Measurements from ENCODE around the gene LRRC4B. TPM values are rescaled to one million over a fixed set of nuclear protein-coding genes. Genes with fewer than 3 reads are reported as not detected.

Gene LRRC4B
- total and polyA plus RNA-seq, 2 of the 13 experiments (the other 11 are each of a cell fraction or from before 2014, with no cell fraction given) = not detected

GRCh38 chr19:50498219-50499056 is 69.8 kb downstream of the LRRC4B start (continued):
- TF ChIP-seq KDM6A (CRISPR knock-in tag; IDR thresholded peaks at IDR 0.05; ENCODE audit: low read depth) = no peak
- no peak for TF ChIP-seq ZSCAN31 (CRISPR knock-in tag; IDR thresholded peaks at IDR 0.05; ENCODE audit: low read depth)
- TF ChIP-seq KAT8 (CRISPR knock-in tag; IDR thresholded peaks at IDR 0.05) = no peak
- no peak for TF ChIP-seq CREB1 (IDR thresholded peaks at IDR 0.05)
- no peak for TF ChIP-seq CREB1 (CRISPR knock-in tag; IDR thresholded peaks at IDR 0.05)
- no peak for TF ChIP-seq JUN (CRISPR knock-in tag; IDR thresholded peaks at IDR 0.05)

DNA sequence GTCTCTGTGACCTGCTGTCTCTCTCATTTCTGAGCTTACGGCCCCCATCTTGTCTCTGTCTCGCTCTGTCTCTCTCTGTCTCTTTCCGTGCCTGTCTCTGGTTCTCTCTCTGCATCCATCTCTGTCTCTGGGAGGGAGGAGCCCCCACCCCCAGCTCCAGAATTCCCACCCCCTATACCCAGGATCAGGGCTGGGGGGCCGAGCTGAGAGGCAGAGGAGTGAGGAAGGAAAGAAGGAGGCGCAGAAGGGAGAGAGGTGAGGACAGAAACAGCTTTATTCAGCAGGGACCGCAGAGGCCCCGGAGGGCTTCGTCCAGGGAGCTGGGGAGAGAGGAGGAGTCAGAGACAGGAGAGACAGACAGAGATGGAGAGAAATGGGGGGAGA is 71.2 kb downstream of the LRRC4B start:
- no peak for DNase-seq (ENCODE audit: low spot score)
- Histone ChIP-seq H3K27ac (ENCODE audit: extremely low read length, insufficient read depth, low read length) (no peak overlapping the region), H3K27me3 (ENCODE audit: control insufficient read depth in 1 of 2, insufficient read depth in 2 of 2, low read length in 2 of 2) (peaks cover 4 to 11% of the 10 kb centered on the region in 2 experiments; a peak in 3 of 5 replicates), H3K79me2 (ENCODE audit: insufficient read depth, low read length) (no peaks in the 10 kb centered on the region), H2AFZ (ENCODE audit: low read length) (no peak overlapping the region), H3K36me3 (replicated peaks in 1 of 2; ENCODE audit: control insufficient read depth in 1 of 2, insufficient read depth in 2 of 2, low read length in 2 of 2) (no peaks in the 10 kb centered on the region), H3K9me3 (ENCODE audit: low read length) (no peaks in the 10 kb centered on the region), H3K4me2 (ENCODE audit: low read depth, low read length) (peak overlapping the region; percentile 58), H4K20me1 (ENCODE audit: insufficient read depth, low read length) (no peaks in the 10 kb centered on the region), H3K4me1 (ENCODE audit: insufficient read depth, low read length) (peaks cover 11% of the 10 kb centered on the region), H3K4me3 (replicated peaks in 1 of 3; ENCODE audit: insufficient read depth in 1 of 3, low read depth in 2 of 3, low read length in 3 of 3) (peak overlapping the region in 1 of 3 experiments; percentile 12; a peak in 1 of 6 replicates), H3K9ac (ENCODE audit: insufficient read depth, low read depth, low read length) (no peak overlapping the region)
- peak; percentile 16; the same call in 1 of the 3 replicates for ATAC-seq
- TF ChIP-seq ZNF660 (CRISPR knock-in tag; IDR thresholded peaks at IDR 0.05; ENCODE audit: borderline replicate concordance, low read depth) (no peak), FIP1L1 (IDR thresholded peaks at IDR 0.05; ENCODE audit: borderline replicate concordance, insufficient read depth, low read depth, low read length) (no peak), ZNF235 (CRISPR knock-in tag; IDR thresholded peaks at IDR 0.05; ENCODE audit: borderline replicate concordance) (no peak), HDAC1 (CRISPR knock-in tag; IDR thresholded peaks at IDR 0.05) (no peak), NFE2L2 (IDR thresholded peaks at IDR 0.05; ENCODE audit: low read length) (no peak), SMARCE1 (IDR thresholded peaks at IDR 0.05; ENCODE audit: borderline replicate concordance) (no peak)
- TF ChIP-seq, protein P1, sequence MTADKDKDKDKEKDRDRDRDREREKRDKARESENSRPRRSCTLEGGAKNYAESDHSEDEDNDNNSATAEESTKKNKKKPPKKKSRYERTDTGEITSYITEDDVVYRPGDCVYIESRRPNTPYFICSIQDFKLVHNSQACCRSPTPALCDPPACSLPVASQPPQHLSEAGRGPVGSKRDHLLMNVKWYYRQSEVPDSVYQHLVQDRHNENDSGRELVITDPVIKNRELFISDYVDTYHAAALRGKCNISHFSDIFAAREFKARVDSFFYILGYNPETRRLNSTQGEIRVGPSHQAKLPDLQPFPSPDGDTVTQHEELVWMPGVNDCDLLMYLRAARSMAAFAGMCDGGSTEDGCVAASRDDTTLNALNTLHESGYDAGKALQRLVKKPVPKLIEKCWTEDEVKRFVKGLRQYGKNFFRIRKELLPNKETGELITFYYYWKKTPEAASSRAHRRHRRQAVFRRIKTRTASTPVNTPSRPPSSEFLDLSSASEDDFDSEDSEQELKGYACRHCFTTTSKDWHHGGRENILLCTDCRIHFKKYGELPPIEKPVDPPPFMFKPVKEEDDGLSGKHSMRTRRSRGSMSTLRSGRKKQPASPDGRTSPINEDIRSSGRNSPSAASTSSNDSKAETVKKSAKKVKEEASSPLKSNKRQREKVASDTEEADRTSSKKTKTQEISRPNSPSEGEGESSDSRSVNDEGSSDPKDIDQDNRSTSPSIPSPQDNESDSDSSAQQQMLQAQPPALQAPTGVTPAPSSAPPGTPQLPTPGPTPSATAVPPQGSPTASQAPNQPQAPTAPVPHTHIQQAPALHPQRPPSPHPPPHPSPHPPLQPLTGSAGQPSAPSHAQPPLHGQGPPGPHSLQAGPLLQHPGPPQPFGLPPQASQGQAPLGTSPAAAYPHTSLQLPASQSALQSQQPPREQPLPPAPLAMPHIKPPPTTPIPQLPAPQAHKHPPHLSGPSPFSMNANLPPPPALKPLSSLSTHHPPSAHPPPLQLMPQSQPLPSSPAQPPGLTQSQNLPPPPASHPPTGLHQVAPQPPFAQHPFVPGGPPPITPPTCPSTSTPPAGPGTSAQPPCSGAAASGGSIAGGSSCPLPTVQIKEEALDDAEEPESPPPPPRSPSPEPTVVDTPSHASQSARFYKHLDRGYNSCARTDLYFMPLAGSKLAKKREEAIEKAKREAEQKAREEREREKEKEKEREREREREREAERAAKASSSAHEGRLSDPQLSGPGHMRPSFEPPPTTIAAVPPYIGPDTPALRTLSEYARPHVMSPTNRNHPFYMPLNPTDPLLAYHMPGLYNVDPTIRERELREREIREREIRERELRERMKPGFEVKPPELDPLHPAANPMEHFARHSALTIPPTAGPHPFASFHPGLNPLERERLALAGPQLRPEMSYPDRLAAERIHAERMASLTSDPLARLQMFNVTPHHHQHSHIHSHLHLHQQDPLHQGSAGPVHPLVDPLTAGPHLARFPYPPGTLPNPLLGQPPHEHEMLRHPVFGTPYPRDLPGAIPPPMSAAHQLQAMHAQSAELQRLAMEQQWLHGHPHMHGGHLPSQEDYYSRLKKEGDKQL (CRISPR knock-in tag; IDR thresholded peaks at IDR 0.05; ENCODE audit: low read depth) = no peak
- WGBS (ENCODE audit: low lambda C conversion rate) = 10% methylated on average over 8 of the region's 8 CpGs
- intact Hi-C loops (cut with micrococcal nuclease; ENCODE audit: unreplicated experiment) = no loop called here
- in situ Hi-C loops (cut with HindIII; ENCODE audit: extremely low pct_ligation_motif_present, low pct_unique_long_range_greater_than_20kb) = no loop called here
- CTCF ChIA-PET (ENCODE audit: low intra/inter-chr PET ratio, low total read pairs) = no interaction called here
- POLR2A ChIA-PET = no interaction called here
- no TSS peak for BruUV-seq (replicated peaks)
- no peak for FAIRE-seq

Measured in HepG2 (cell line).